ENCODE measurements around the gene PLXNA4.

PLXNA4 gene

DNA sequence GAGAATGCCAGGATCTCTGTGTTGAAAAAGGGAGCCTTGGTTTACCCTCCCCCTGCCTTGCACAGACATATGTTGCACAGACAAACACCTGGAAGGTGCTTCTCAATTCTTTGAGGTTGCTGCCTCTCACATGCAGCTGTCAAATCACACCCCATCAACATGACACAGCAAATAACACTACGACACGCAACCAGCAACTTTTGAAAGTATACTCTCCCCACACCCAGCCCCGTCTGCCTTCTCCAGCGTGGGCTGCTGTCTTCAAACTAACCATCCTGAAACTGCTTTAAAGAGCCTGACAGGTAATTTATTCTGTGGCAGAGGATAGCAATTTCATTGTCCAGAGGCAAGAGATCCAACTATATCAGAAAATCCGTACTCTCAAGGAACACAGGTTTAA lies 136.1 kb downstream of the PLXNA4 start:
- DNase-seq (ENCODE audit: low read depth in 1 of 2, low spot score in 1 of 2): no peak
- Histone ChIP-seq H3K27ac (replicated peaks) (no peak overlapping the region), H3K4me3 (replicated peaks; ENCODE audit: insufficient read depth, low read length) (no peak overlapping the region), H3K27me3 (ENCODE audit: insufficient read depth, poor library complexity, severe bottlenecking) (peaks cover 2% of the 10 kb centered on the region)
- TF ChIP-seq, protein P1, sequence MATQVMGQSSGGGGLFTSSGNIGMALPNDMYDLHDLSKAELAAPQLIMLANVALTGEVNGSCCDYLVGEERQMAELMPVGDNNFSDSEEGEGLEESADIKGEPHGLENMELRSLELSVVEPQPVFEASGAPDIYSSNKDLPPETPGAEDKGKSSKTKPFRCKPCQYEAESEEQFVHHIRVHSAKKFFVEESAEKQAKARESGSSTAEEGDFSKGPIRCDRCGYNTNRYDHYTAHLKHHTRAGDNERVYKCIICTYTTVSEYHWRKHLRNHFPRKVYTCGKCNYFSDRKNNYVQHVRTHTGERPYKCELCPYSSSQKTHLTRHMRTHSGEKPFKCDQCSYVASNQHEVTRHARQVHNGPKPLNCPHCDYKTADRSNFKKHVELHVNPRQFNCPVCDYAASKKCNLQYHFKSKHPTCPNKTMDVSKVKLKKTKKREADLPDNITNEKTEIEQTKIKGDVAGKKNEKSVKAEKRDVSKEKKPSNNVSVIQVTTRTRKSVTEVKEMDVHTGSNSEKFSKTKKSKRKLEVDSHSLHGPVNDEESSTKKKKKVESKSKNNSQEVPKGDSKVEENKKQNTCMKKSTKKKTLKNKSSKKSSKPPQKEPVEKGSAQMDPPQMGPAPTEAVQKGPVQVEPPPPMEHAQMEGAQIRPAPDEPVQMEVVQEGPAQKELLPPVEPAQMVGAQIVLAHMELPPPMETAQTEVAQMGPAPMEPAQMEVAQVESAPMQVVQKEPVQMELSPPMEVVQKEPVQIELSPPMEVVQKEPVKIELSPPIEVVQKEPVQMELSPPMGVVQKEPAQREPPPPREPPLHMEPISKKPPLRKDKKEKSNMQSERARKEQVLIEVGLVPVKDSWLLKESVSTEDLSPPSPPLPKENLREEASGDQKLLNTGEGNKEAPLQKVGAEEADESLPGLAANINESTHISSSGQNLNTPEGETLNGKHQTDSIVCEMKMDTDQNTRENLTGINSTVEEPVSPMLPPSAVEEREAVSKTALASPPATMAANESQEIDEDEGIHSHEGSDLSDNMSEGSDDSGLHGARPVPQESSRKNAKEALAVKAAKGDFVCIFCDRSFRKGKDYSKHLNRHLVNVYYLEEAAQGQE (IDR thresholded peaks at IDR 0.05; ENCODE audit: insufficient replicate concordance, low read depth): no peak
- TF ChIP-seq GABPA (IDR thresholded peaks at IDR 0.05; ENCODE audit: low read depth): no peak
- TF ChIP-seq, protein P2, sequence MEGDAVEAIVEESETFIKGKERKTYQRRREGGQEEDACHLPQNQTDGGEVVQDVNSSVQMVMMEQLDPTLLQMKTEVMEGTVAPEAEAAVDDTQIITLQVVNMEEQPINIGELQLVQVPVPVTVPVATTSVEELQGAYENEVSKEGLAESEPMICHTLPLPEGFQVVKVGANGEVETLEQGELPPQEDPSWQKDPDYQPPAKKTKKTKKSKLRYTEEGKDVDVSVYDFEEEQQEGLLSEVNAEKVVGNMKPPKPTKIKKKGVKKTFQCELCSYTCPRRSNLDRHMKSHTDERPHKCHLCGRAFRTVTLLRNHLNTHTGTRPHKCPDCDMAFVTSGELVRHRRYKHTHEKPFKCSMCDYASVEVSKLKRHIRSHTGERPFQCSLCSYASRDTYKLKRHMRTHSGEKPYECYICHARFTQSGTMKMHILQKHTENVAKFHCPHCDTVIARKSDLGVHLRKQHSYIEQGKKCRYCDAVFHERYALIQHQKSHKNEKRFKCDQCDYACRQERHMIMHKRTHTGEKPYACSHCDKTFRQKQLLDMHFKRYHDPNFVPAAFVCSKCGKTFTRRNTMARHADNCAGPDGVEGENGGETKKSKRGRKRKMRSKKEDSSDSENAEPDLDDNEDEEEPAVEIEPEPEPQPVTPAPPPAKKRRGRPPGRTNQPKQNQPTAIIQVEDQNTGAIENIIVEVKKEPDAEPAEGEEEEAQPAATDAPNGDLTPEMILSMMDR (IDR thresholded peaks at IDR 0.05; ENCODE audit: insufficient read depth, low read length): no peak
- TF ChIP-seq POLR2AphosphoS5 (IDR thresholded peaks at IDR 0.05; ENCODE audit: low read depth): no peak
- TF ChIP-seq SPI1 (IDR thresholded peaks at IDR 0.05; ENCODE audit: borderline replicate concordance, low read depth): no peak

DNA sequence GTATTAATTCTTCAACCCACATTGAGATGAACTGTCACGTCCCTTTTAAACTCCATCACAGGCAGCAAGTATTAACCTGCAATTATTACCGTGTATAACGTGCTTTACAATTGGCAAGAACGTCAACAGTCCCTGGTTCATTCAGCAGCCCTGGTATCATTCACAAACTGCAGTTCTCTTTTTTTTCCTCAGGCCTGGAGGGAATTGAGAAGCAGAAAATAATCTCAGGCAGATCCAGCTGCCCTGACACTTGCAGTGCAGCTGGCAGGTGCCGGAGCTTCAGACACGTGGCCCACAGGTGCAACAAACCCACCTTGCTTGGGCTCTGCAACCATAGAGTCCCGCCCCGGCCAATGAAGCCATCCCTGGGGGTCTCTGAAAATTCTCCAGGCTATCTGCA lies 137.3 kb downstream of the PLXNA4 start:
- peaks cover 2% of the 10 kb centered on the region for H3K27me3 ChIP-seq (ENCODE audit: insufficient read depth, poor library complexity, severe bottlenecking)
- no peak for DNase-seq (ENCODE audit: low read depth in 1 of 2, low spot score in 1 of 2)
- TF ChIP-seq POLR2AphosphoS5 (IDR thresholded peaks at IDR 0.05; ENCODE audit: low read depth) (no peak), GABPA (IDR thresholded peaks at IDR 0.05; ENCODE audit: low read depth) (no peak), SPI1 (IDR thresholded peaks at IDR 0.05; ENCODE audit: borderline replicate concordance, low read depth) (no peak)
- TF ChIP-seq, protein P2 (IDR thresholded peaks at IDR 0.05; ENCODE audit: insufficient read depth, low read length): no peak
- TF ChIP-seq, protein P1 (IDR thresholded peaks at IDR 0.05; ENCODE audit: insufficient replicate concordance, low read depth): no peak
- no peak overlapping the region for H3K27ac ChIP-seq (replicated peaks)
- no peak overlapping the region for H3K4me3 ChIP-seq (replicated peaks; ENCODE audit: insufficient read depth, low read length)

DNA sequence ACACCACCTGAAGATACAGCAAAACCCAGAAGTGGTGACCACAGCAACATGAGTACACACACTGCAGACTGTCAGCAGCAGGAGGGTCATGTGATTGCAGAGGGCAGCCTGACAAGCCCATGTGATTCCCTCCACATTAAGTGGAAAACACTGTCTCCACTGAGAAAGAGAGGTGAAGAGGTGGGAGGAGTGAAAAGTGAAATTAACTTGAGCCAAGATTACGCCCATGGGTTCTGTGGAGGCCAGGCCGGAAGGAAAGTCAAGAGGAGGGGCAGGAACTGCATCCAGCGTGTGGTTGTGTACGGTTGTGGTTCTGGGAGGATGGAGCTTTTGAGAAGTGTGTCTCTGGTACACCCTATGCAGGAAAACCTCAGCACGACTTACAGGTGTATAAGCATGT lies 138.5 kb downstream of the PLXNA4 start:
- TF ChIP-seq, protein P1 (IDR thresholded peaks at IDR 0.05; ENCODE audit: insufficient replicate concordance, low read depth): no peak
- TF ChIP-seq POLR2AphosphoS5 (IDR thresholded peaks at IDR 0.05; ENCODE audit: low read depth) (no peak), SPI1 (IDR thresholded peaks at IDR 0.05; ENCODE audit: borderline replicate concordance, low read depth) (no peak), GABPA (IDR thresholded peaks at IDR 0.05; ENCODE audit: low read depth) (no peak)
- TF ChIP-seq, protein P2 (IDR thresholded peaks at IDR 0.05; ENCODE audit: insufficient read depth, low read length): no peak
- Histone ChIP-seq H3K27me3 (ENCODE audit: insufficient read depth, poor library complexity, severe bottlenecking) (peaks cover 2% of the 10 kb centered on the region), H3K4me3 (replicated peaks; ENCODE audit: insufficient read depth, low read length) (no peak overlapping the region), H3K27ac (replicated peaks) (no peak overlapping the region)
- no peak for DNase-seq (ENCODE audit: low read depth in 1 of 2, low spot score in 1 of 2)
